Kasumi-1 (cell line): ENCODE results near the gene BTBD8.

Source experiments
- DNase-seq, 2 experiments: peaks; one replicate each; lab custom pipeline; 2025; lab: John Stamatoyannopoulos, UW

Gene BTBD8

DNA sequence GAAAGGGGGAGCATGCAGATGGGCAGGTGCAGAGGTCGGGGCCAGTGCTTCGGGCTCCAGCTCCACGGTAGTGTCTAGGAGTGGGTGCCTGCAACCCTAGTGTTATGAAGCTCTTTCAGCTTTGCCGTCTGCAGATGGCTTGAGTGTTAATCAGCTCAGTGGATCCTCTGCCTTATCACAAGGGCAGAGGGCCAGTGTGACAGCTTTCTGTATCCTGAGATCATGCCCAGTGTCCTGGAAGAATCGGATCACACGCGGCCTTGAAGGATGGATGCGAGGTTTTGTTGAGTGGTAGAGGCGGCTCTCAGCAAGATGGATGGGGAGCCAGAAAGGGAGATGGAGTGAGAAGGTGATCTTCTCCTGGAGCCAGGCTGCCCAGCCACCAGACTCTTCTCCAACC lies 112.1 kb downstream of the BTBD8 start:
- no peak for DNase-seq

DNA sequence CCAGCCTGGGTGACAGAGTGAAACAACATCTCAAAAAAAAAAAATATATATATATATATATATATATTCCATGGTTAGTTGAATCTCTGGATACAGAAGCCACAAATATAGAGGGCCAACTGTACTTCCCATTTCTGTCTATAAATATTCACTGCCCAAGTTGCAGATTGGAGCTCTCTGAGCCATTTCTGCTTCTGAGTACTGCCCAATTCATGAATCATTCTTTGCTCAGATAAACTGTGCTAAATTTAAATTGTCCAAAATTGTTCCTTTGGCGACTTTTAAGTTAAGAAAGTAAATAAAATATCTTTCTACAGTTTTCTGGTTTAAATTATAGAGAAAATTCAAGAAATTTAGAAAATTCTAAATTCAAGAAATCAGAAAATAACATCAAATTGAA lies 114.4 kb downstream of the BTBD8 start:
- DNase-seq = peak; percentile 77 to 87

DNA sequence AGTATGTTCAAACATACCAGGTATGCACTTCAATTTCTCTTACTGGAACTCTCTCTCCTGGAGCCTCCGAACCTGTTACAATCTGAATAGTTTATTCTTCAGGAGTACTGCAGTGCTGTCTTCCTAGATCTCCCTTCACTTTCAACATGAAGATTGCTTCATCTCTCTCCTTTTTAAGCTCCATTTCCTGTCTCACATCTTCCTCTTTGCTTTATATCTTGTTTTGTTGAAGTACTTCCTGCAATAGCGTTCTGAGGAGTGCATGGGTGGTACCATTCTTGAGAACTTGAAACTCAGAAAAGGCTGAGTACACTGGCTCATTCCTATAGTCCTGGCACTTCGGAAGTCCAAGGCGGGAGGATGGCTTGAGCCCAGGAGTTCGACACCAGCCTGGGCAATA lies 121.8 kb downstream of the BTBD8 start:
- peak; percentile 77 to 81 for DNase-seq

DNA sequence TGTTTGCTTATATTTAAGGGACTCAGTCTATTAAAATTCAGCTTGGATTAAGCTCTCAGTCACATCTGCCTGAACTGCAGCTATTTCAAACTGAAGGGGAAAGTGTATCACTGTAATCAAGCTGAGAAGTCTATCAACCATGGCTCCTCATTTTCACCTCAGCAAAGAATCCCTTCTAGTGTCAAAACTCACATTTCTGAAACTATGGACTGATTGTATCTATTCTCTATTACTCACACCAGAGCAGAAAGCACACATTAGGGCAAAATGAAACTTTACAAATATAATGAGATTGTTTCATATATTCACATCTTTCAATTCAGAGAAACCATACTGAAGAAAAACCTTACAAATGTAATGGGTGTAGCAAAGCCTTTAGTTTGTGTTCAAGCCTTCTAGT lies 123.0 kb downstream of the BTBD8 start:
- DNase-seq = no peak

DNA sequence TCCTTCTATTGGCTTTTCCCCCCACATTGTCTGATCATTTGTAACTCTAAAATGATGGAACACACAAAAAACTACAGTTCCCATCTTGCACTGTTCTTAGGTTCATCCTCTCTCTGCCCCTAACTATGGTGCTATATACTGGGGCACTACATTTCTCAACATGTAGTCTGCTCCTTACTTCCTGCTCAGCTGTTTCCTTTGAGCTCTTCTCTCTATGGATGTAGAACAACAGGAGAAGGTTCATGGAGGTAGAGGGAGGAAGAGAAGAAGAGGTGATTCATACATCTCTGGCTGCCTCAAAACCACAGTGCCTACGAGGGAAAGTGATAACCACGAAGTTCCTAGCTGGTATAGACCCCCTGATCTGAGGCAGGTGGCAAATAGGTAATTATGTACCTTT lies 130.6 kb downstream of the BTBD8 start:
- DNase-seq = peak; percentile 92 to 94

DNA sequence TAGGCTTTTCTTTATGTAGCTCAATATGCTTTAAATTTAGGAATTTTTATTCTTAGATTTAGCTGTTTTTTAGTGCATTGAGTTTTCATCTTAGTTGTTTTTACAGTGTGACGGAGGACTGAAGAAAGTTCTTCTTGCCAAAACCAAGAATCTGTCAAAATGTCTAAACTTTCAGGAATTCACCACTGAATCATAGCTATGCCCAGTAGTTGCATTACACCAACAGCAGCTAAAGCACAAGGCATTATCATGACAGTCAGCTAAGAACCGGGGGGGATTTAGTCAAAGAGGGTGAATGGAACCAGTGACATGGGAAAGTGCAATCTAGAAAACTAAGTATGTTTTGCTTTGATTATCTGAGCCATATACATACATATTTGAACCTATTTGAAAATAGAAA lies 131.0 kb downstream of the BTBD8 start:
- DNase-seq = peak; percentile 27 to 30

DNA sequence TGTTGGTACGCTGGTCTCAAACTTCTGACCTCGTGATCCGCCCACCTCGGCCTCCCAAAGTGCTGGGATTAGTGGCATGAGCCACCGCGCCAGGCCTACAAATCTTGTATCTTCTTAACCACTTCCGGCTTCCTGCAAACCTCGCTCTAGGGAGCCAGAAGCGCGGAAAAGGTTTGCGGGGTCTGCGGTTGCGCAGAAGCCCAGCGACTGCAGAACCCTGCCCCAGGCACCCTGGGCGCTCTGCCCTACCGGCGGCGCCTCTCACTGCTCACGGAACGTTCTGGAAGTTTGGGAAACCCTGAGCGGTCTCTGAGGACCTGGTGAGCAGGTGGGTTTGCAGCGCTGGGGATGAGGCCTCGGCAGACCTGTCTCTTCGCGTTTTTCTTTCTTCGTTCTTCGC lies 137.6 kb downstream of the BTBD8 start, which contains the start of gene C1orf146:
Gene C1orf146, plus strand, starts transcription at position 195 of the 400 bp plus-strand sequence. CDS start 13,506 bp downstream, outside the sequence.
- DNase-seq = no peak

DNA sequence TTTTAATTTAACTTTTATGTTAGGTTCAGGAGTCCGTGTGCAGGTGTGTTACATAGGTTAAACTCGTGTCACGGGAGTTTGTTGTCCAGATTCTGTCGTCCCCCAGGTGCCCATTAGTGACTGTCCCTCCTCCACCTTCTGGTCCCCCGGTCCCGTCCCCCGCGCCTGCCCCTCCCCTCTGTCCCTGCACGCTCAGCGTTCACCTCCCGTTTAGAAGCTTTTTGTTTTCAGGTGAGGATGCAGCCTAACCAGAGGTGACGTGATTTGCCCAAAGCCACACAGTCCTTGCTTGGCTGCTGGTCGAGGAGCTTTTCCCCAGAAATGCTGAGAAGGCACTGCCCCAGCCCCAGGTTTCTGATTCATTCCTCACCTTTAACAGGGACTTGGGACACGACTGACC lies 138.4 kb downstream of the BTBD8 start:
- no peak for DNase-seq

DNA sequence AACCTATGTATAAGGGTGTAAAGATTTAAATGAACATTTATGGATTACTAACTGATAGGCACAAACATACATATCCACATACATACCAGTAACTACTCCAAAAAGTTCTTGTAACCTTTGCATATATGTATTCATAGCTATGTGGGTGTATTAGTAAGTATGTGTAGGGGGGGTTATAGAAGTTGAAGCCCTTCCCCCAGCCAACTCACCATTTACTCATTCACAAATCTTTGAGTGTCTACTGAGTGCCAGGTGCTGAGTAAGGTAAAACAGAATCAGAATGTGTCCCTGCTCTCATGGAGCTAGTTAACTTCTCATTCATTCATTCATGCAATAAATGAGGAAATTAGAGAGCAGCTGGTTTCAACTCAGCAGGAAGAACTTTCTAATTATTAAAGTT lies 138.9 kb downstream of the BTBD8 start:
- no peak for DNase-seq

DNA sequence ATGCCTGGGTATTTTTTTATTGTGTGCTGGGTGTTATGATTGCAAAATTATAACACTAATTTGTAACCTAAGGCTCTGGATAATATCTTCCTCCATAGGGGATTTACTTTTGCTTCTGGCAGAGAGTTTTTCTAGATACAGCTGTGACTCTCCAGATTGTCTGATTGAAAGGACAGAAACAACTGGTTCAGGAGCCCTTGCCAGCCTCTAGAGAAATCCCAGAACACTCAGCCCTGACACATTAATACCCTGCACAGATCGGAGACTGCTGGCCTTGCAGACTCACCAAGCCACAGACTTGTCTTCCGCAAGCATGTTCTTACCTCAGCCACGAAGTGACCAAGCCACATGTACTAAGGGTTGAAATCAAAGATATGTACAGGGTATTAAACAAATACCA lies 148.3 kb downstream of the BTBD8 start:
- no peak for DNase-seq

DNA sequence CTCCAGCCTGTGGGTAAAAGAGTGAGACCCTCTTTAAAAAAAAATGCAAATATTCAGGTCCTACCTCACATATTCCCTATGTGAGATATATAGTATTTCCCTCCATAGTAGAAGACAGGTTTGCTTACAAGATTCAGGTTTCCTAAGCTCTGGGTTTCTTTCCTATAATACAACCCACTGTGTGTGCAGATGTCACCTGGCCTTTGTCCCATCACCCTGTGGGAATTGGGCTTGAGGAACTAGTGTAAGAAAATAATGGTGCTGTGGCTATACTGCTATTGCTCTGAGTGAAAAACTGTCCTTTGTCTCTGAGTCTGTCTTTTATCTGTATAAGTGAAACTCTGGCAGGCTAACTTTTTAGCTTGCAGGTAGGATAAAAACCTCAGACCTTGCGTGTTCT lies 150.6 kb downstream of the BTBD8 start:
- no peak for DNase-seq
